HG02623 (cell line): ENCODE data around the gene BRCA1.
"Not testable (repeated sequence)": the region's sequence is repeated elsewhere in the genome, so short reads cannot be mapped to it uniquely, and the experiment has no call there.

Experiments
- ATAC-seq: cut with Tn5 transposase; IDR thresholded peaks from one replicate; pipeline ENCODE4 v1.9.1; 2021; ENCODE audit warnings: moderate library complexity; ENCODE audit not compliant: unreplicated experiment

BRCA1 gene

GRCh38 chr17:43006639-43007551 is 118.3 kb downstream of the BRCA1 start, which contains the start of gene IFI35:
TSS of gene IFI35 (plus strand) at chr17:43006784. CDS start at chr17:43006948, 164 bp downstream.
- ATAC-seq, result no peak

DNA sequence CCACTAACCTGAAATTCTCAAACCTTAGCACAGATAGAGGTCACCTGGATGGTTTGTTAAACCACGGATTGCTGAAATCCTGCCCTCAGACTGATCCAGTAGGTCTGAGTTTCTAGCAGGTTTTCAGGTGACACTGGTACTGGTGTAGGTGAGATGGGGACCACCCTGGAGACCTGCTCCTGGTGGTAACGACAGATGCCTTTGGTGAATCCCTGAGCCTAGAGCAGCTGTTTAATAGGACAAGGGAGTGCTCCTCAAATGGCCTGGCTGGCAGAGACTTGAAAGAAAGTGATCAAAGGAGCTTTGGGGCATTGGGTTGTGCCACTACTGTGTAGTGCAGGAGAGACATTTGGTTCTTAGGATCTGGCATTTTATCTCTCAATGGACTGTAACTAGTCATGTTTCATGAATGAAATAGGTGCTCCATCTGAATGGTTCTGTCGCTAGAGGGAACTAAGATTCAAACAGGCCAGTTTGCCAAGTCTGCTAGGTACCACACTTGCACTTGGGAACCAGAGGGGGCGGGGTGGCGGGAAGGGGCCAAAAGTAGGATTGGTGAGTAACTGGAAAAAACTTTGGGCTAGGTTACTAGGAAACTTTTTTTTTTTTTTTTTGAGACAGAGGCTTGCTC is 121.5 kb downstream of the BRCA1 start:
- no peak for ATAC-seq

DNA sequence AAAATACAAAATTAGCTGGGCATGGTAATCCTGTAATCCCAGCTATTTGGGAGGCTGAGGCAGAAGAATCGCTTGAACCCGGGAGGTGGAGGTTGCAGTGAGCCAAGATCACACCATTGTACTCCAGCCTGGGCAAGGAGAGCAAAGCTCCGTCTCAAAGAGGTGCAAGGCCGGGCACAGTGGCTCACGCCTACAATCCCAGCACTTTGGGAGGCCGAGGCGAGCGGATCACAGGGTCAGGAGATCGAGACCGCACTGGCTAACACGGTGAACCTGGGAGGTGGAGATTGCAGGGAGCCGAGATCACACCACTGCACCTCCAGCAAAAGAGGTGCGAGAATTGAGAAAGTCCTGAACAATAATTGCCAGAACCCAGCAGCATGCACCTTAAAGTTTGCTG is 124.3 kb downstream of the BRCA1 start:
- ATAC-seq, result not testable (repeated sequence)

GRCh38 chr17:42999003-42999525 is 126.1 kb downstream of the BRCA1 start:
- ATAC-seq, result no peak

DNA sequence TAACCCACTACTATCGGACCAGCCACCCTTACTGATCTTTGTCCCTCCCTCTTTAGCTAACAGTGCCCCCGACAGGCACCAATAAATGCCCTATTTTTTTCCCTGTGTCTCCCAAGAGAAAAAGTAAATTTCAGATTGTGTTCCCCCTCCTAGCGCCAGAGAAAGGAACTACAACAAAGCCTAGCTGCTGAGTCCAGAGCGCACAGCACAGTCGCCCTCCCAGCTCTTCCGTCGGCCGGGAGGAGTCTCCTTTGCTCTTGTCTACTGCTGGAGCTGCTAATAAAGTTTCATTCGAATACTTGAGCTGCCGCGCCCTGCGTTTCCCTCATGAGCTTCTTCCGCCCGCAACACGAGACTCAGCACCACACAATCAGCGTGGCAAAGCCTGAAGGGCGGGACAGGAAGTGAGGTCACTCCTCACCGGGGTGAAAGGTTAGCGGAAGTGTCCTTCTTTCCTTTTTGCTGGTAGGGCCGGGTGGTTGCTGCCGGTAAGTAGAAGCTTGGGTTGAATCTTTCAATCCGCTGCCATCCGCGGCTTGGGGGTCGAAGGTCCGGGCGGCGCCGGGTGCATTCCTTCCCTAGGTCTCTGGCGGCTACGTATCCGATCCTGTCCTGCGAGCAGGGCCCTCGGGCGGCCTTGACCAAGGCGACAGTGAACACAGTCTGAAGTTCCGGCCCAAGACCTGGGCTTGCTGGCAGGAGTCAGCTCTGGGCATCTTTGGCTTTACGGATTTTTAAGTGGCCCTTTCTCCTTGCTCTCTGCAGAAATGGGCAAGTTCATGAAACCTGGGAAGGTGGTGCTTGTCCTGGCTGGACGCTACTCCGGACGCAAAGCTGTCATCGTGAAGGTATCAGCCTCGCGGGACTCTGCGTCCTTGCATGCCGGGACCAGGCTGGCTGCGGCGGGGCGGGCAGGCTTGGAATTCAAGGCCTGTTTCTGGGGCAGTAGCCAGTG is 126.9 kb downstream of the BRCA1 start, which contains the start of gene RPL27:
TSS of gene RPL27 (plus strand) at position 436 of the 955 bp plus-strand sequence. CDS start at position 768, 332 bp downstream.
- ATAC-seq, result peak; percentile 84

DNA sequence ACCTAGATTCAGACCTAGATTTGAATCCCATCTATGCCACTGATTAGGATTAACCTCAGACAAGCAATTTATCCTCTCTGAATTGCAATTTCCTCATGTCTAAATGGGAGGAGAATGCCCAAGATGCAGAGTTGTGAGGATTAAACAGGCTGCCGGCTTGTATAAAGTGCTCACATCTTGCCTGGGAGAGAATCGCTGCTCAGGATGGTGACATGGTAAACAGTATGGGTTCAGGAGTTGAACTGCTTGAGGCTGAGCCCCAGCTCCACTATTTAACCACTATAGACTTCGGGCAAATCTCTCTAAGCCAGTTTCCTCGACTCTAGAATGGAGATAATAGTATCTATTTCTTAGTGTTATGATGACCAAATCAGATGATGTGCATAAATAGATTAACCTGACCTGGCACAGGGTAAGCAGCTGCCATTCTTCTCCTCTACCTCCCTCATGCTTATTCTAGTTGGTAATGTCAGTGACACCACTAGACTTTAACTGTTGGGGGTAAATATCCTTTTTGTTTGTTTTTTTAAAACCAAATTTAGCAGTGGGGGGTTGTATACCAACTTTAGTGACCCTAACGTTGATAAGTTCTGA is 127.7 kb downstream of the BRCA1 start:
- no peak for ATAC-seq
